ENCODE results near the gene BCR. TPM values are rescaled to one million over a fixed set of nuclear protein-coding genes. Genes with fewer than 3 reads are reported as not detected.

The BCR gene
- total RNA-seq, 6 donors from 2014 or later: 47.1 to 105 (median 68.6) TPM

- peak overlapping the region; percentile 75 to 90 (median 86) for H3K27ac ChIP-seq
- peak overlapping the region in 1 of 4 donors; percentile 8 for H3K4me3 ChIP-seq
- H3K27me3 ChIP-seq: no peaks in the 10 kb centered on the region
- H3K36me3 ChIP-seq: no peaks in the 10 kb centered on the region
- TF ChIP-seq POLR2AphosphoS5 (IDR thresholded peaks at IDR 0.05): no peak
- TF ChIP-seq EP300 (IDR thresholded peaks at IDR 0.05): no peak
- no peak for TF ChIP-seq POLR2A (IDR thresholded peaks at IDR 0.05)
- no peaks in the 10 kb centered on the region for H3K9me3 ChIP-seq
- peaks cover 94 to 100% (median 98%) of the 10 kb centered on the region in 4 donors for H3K4me1 ChIP-seq
- 73 to 74% methylated on average over 10 of the region's 10 CpGs for WGBS, 2 donors
- no peak for ATAC-seq (ENCODE audit: low FRiP score in 2 of 2)
- no peak for DNase-seq
These were observed 39.0 kb downstream of the BCR start for GRCh38 chr22:23219317-23219716.

- WGBS, 2 donors: 21 to 50% methylated on average over 10 to 12 of the region's 12 CpGs
- peak in 1 of 2 donors; percentile 77 for DNase-seq
- Histone ChIP-seq H3K4me3 (no peak overlapping the region), H3K27me3 (no peaks in the 10 kb centered on the region), H3K27ac (peak overlapping the region; percentile 75 to 90 (median 86)), H3K36me3 (no peaks in the 10 kb centered on the region), H3K4me1 (peaks cover 98 to 100% (median 100%) of the 10 kb centered on the region in 4 donors), H3K9me3 (no peaks in the 10 kb centered on the region)
- TF ChIP-seq POLR2A (IDR thresholded peaks at IDR 0.05): no peak
- no peak for TF ChIP-seq POLR2AphosphoS5 (IDR thresholded peaks at IDR 0.05)
- TF ChIP-seq CTCF (IDR thresholded peaks at IDR 0.05): no peak
- no peak for TF ChIP-seq EP300 (IDR thresholded peaks at IDR 0.05)
- peak; percentile 50 to 52 for ATAC-seq (ENCODE audit: low FRiP score in 2 of 2)
These were observed 39.6 kb downstream of the BCR start for GRCh38 chr22:23219822-23220484.

- 51 to 53% methylated on average over 11 of the region's 11 CpGs for WGBS, 2 donors
These were observed 40.4 kb downstream of the BCR start for GRCh38 chr22:23220485-23221350.

GRCh38 chr22:23221351-23221804, 41.1 kb downstream of the BCR start:
- Histone ChIP-seq H3K9me3 (no peaks in the 10 kb centered on the region), H3K4me1 (peaks cover 98 to 100% (median 100%) of the 10 kb centered on the region in 4 donors), H3K4me3 (no peak overlapping the region), H3K27me3 (no peaks in the 10 kb centered on the region), H3K27ac (peak overlapping the region in 3 of 4 donors; percentile 16 to 88 (median 84)), H3K36me3 (no peaks in the 10 kb centered on the region)
- ATAC-seq (ENCODE audit: low FRiP score in 2 of 2): no peak
- WGBS, 2 donors: 86 to 87% methylated on average over 2 to 3 of the region's 3 CpGs
- TF ChIP-seq POLR2AphosphoS5 (IDR thresholded peaks at IDR 0.05): no peak
- TF ChIP-seq EP300 (IDR thresholded peaks at IDR 0.05): no peak
- no peak for TF ChIP-seq POLR2A (IDR thresholded peaks at IDR 0.05)
- TF ChIP-seq CTCF (IDR thresholded peaks at IDR 0.05): no peak
- no peak for DNase-seq

More at GRCh38 chr22:23220485-23221350, 40.4 kb downstream of the BCR start:
- ATAC-seq (ENCODE audit: low FRiP score in 2 of 2) (peak; percentile 54 to 62), DNase-seq (peak in 1 of 2 donors; percentile 69)
- H3K36me3 ChIP-seq: no peaks in the 10 kb centered on the region
- peak overlapping the region; percentile 75 to 90 (median 86) for H3K27ac ChIP-seq
- H3K4me1 ChIP-seq: peaks cover 98 to 100% (median 100%) of the 10 kb centered on the region in 4 donors
- H3K27me3 ChIP-seq: no peaks in the 10 kb centered on the region
- no peak overlapping the region for H3K4me3 ChIP-seq
- no peak for TF ChIP-seq POLR2A (IDR thresholded peaks at IDR 0.05)
- TF ChIP-seq POLR2AphosphoS5 (IDR thresholded peaks at IDR 0.05): peak; percentile 19 to 59
- TF ChIP-seq CTCF (IDR thresholded peaks at IDR 0.05): no peak
- peak in 1 of 4 donors; percentile 41 for TF ChIP-seq EP300 (IDR thresholded peaks at IDR 0.05)
- H3K9me3 ChIP-seq: no peaks in the 10 kb centered on the region

All from upper lobe of left lung (tissue), 6 donors.